C4-2B (cell line): ENCODE measurements around the gene LORICRIN.
A peak's percentile ranks its signal among the peaks of the same experiment; 100 is the strongest.
"Not testable (repeated sequence)": the region's sequence is repeated elsewhere in the genome, so short reads cannot be mapped to it uniquely, and the experiment has no call there.

Experiments used
- H3K27ac ChIP-seq: fragments of 450-650 bp; 2 replicates; pipeline ENCODE4 v1.5.1; 2017
- CTCF ChIP-seq: fragments of 450-650 bp; conservative IDR thresholded peaks from 2 replicates; pipeline ENCODE4 v1.5.1; 2017; ENCODE audit warnings: mild to moderate bottlenecking
- ZFX ChIP-seq: fragments of 450-650 bp; IDR thresholded peaks from 2 replicates; pipeline ENCODE4 v1.6.1; 2017

The LORICRIN gene

GRCh38 chr1:153223040-153223891 lies 36.2 kb upstream of the LORICRIN start:
- TF ChIP-seq CTCF = peak; percentile 92
- not testable (repeated sequence) for H3K27ac ChIP-seq

- no peak for TF ChIP-seq ZFX
- TF ChIP-seq CTCF = no peak
These were observed 31.7 kb upstream of the LORICRIN start for GRCh38 chr1:153227810-153228209.

GRCh38 chr1:153228491-153228890 lies 31.0 kb upstream of the LORICRIN start:
- TF ChIP-seq ZFX = no peak
- TF ChIP-seq CTCF = no peak
- H3K27ac ChIP-seq = no peak overlapping the region

More at GRCh38 chr1:153227810-153228209, 31.7 kb upstream of the LORICRIN start:
- H3K27ac ChIP-seq = no peak overlapping the region

GRCh38 chr1:153229076-153229829 lies 30.2 kb upstream of the LORICRIN start:
- not testable (repeated sequence) for H3K27ac ChIP-seq
- peak; percentile 86 for TF ChIP-seq CTCF

GRCh38 chr1:153231363-153231762 lies 28.1 kb upstream of the LORICRIN start:
- TF ChIP-seq CTCF (no peak), ZFX (no peak)
- no peak overlapping the region for H3K27ac ChIP-seq

GRCh38 chr1:153231785-153232184 lies 27.7 kb upstream of the LORICRIN start:
- TF ChIP-seq ZFX = no peak
- TF ChIP-seq CTCF = no peak
- H3K27ac ChIP-seq = no peak overlapping the region

- no peak for TF ChIP-seq CTCF
- TF ChIP-seq ZFX = no peak
- no peak overlapping the region for H3K27ac ChIP-seq
These were observed 26.9 kb upstream of the LORICRIN start for GRCh38 chr1:153232553-153232952.
